Fibroblast of the aortic adventitia (primary cell): ENCODE data around the gene PRKAR1B. TPM values are rescaled to one million over a fixed set of nuclear protein-coding genes. Genes with fewer than 3 reads are reported as not detected.
A peak's percentile ranks its signal among the peaks of the same experiment; 100 is the strongest.

Experiments
- DNase-seq: peaks from one replicate; pipeline ENCODE4 v3.0.0-alpha.2; 2010; ENCODE audit warnings: low read depth
- H3K4me3 ChIP-seq: 2 replicates; pipeline ENCODE4 v1.5.1; 2011; ENCODE audit warnings: low read depth, mild to moderate bottlenecking, control low read depth, low read length, moderate library complexity
- CTCF ChIP-seq: IDR thresholded peaks from 2 replicates; pipeline ENCODE4 v1.5.1; 2011; ENCODE audit warnings: mild to moderate bottlenecking, low read length, control low read depth, inconsistent platforms; ENCODE audit not compliant: insufficient read depth
- total RNA-seq: library from RNA; depleted of rRNA; stranded (reverse); fragments of >200 nt; gene quantifications from 2 replicates; pipeline ENCODE4 v1.2.3, GENCODE V29; 2012; ENCODE audit warnings: low replicate concordance

The PRKAR1B gene
- total RNA-seq, 1 donor: 7.0 TPM

- H3K4me3 ChIP-seq: no peak overlapping the region
- no peak for TF ChIP-seq CTCF
- DNase-seq: no peak
These were observed 44.9 kb upstream of the PRKAR1B start for GRCh38 chr7:772005-772294.

GRCh38 chr7:771234-772004, 44.3 kb upstream of the PRKAR1B start:
- no peak overlapping the region for H3K4me3 ChIP-seq
- peak; percentile 60 for DNase-seq
- TF ChIP-seq CTCF: no peak

- H3K4me3 ChIP-seq: no peak overlapping the region
- DNase-seq: no peak
- no peak for TF ChIP-seq CTCF
These were observed 43.7 kb upstream of the PRKAR1B start for GRCh38 chr7:770741-771166.

- TF ChIP-seq CTCF: no peak
- DNase-seq: no peak
- no peak overlapping the region for H3K4me3 ChIP-seq
These were observed 43.3 kb upstream of the PRKAR1B start for GRCh38 chr7:770336-770735.

- TF ChIP-seq CTCF: no peak
- DNase-seq: peak; percentile 28
- no peak overlapping the region for H3K4me3 ChIP-seq
These were observed 41.9 kb upstream of the PRKAR1B start for GRCh38 chr7:768881-769504.

- TF ChIP-seq CTCF: no peak
- peak overlapping the region; percentile 25 for H3K4me3 ChIP-seq
- DNase-seq: peak; percentile 67
These were observed 41.1 kb upstream of the PRKAR1B start for GRCh38 chr7:767941-768731.
